H9 (cell line): Measurements from ENCODE around the gene RNF31. TPM values are rescaled to one million over a fixed set of nuclear protein-coding genes. Genes with fewer than 3 reads are reported as not detected.
A peak's percentile ranks its signal among the peaks of the same experiment; 100 is the strongest.

Experiments
- DNase-seq: peaks from one replicate; pipeline ENCODE4 v3.0.0-alpha.2; 2017
- H2AFZ ChIP-seq: one replicate; pipeline ENCODE4 v1.6.1; 2013; ENCODE audit warnings: mild to moderate bottlenecking, low read length, control low read depth, moderate library complexity
- H2AK5ac ChIP-seq: 2 replicates; pipeline ENCODE4 v1.6.1; 2013; ENCODE audit warnings: low read length, control low read depth, mixed read lengths; ENCODE audit not compliant: insufficient read length
- H2BK120ac ChIP-seq: one replicate; pipeline ENCODE4 v1.6.1; 2013; ENCODE audit warnings: low read depth, mild to moderate bottlenecking, low read length, control low read depth, inconsistent platforms; ENCODE audit not compliant: poor library complexity, severe bottlenecking
- H2BK12ac ChIP-seq: 2 replicates; pipeline ENCODE4 v1.6.1; 2013; ENCODE audit warnings: low read length, control low read depth, mixed read lengths, low read depth; ENCODE audit not compliant: insufficient read length
- H2BK15ac ChIP-seq: 2 replicates; pipeline ENCODE4 v1.6.1; 2013; ENCODE audit warnings: low read depth, low read length, control low read depth
- H2BK20ac ChIP-seq: one replicate; pipeline ENCODE4 v1.6.1; 2013; ENCODE audit warnings: low read depth, mild to moderate bottlenecking, low read length, control low read depth, inconsistent platforms; ENCODE audit not compliant: poor library complexity, severe bottlenecking
- H2BK5ac ChIP-seq: 2 replicates; pipeline ENCODE4 v1.6.1; 2013; ENCODE audit warnings: low read length, control low read depth, mixed read lengths; ENCODE audit not compliant: insufficient read length
- H3K14ac ChIP-seq: 2 replicates; pipeline ENCODE4 v1.6.1; 2013; ENCODE audit warnings: low read length, control low read depth; ENCODE audit not compliant: insufficient read depth
- H3K18ac ChIP-seq: 2 replicates; pipeline ENCODE4 v1.6.1; 2013; ENCODE audit warnings: low read depth, mild to moderate bottlenecking, mixed read lengths, low read length, control low read depth; ENCODE audit not compliant: insufficient read length
- H3K23ac ChIP-seq: 2 replicates; pipeline ENCODE4 v1.6.1; 2013; ENCODE audit warnings: low read length, control low read depth, mixed read lengths, low read depth; ENCODE audit not compliant: insufficient read length
- H3K23me2 ChIP-seq: 2 replicates; pipeline ENCODE4 v1.6.1; 2013; ENCODE audit warnings: low read depth, mild to moderate bottlenecking, mixed read lengths, low read length, control low read depth; ENCODE audit not compliant: insufficient read length, poor library complexity, severe bottlenecking
- H3K27ac ChIP-seq: 2 replicates; pipeline ENCODE4 v1.5.1; 2013; ENCODE audit warnings: low read length, control low read depth, mixed read lengths, low read depth; ENCODE audit not compliant: insufficient read length
- H3K27me3 ChIP-seq: 2 replicates; pipeline ENCODE4 v1.6.1; 2013; ENCODE audit warnings: low read length, control low read depth, inconsistent platforms; ENCODE audit not compliant: insufficient read depth
- H3K4ac ChIP-seq: 2 replicates; pipeline ENCODE4 v1.6.1; 2013; ENCODE audit warnings: low read depth, mild to moderate bottlenecking, control low read depth, inconsistent platforms, low read length, moderate library complexity
- H3K4me1 ChIP-seq: 2 replicates; pipeline ENCODE4 v1.6.1; 2013; ENCODE audit warnings: low read length, control low read depth, inconsistent platforms; ENCODE audit not compliant: insufficient read depth
- H3K4me2 ChIP-seq: 2 replicates; pipeline ENCODE4 v1.6.1; 2013; ENCODE audit warnings: low read length, control low read depth, mixed read lengths; ENCODE audit not compliant: insufficient read length, insufficient read depth
- H3K56ac ChIP-seq: 2 replicates; pipeline ENCODE4 v1.6.1; 2013; ENCODE audit warnings: low read depth, mild to moderate bottlenecking, mixed read lengths, low read length, control low read depth; ENCODE audit not compliant: insufficient read length
- H3K79me1 ChIP-seq: 2 replicates; pipeline ENCODE4 v1.6.1; 2013; ENCODE audit warnings: low read depth, mild to moderate bottlenecking, moderate library complexity, low read length, control low read depth, inconsistent platforms; ENCODE audit not compliant: insufficient read depth, poor library complexity, severe bottlenecking
- H3K79me2 ChIP-seq: 2 replicates; pipeline ENCODE4 v1.6.1; 2013; ENCODE audit warnings: low read length, control low read depth, inconsistent platforms; ENCODE audit not compliant: insufficient read depth
- H3K9ac ChIP-seq: 2 replicates; pipeline ENCODE4 v1.6.1; 2013; ENCODE audit warnings: low read length, control low read depth, mixed read lengths; ENCODE audit not compliant: insufficient read length; ENCODE audit errors: extremely low read depth
- H3K9me3 ChIP-seq: one replicate; pipeline ENCODE4 v1.6.1; 2013; ENCODE audit warnings: low read depth, low read length, inconsistent platforms; ENCODE audit not compliant: control insufficient read depth
- H3T11ph ChIP-seq: one replicate; pipeline ENCODE4 v1.6.1; 2013; ENCODE audit warnings: mild to moderate bottlenecking, low read length, control low read depth, inconsistent platforms
- H4K20me1 ChIP-seq: one replicate; pipeline ENCODE4 v1.6.1; 2013; ENCODE audit not compliant: control insufficient read depth, insufficient read length, insufficient read depth
- H4K5ac ChIP-seq: 2 replicates; pipeline ENCODE4 v1.6.1; 2013; ENCODE audit warnings: low read depth, mild to moderate bottlenecking, mixed read lengths, low read length, control low read depth; ENCODE audit not compliant: insufficient read length
- H4K8ac ChIP-seq: replicated peaks from 2 replicates; pipeline ENCODE4 v1.6.1; 2013; ENCODE audit warnings: low read length, control low read depth, mixed read lengths, low read depth; ENCODE audit not compliant: insufficient read length
- H4K91ac ChIP-seq: 2 replicates; pipeline ENCODE4 v1.6.1; 2013; ENCODE audit warnings: low read depth, mild to moderate bottlenecking, moderate library complexity, mixed read lengths, low read length, control low read depth; ENCODE audit not compliant: insufficient read length
- H3K27ac Mint-ChIP-seq, 3 experiments: 2 replicates in 2 of 3; 3 replicates in 1 of 3; pipeline ENCODE4 v1.8.0; 2020 to 2021; ENCODE audit warnings: mixed read lengths in 3 of 3, mild to moderate bottlenecking in 1 of 3, moderate library complexity in 1 of 3
- H3K27me3 Mint-ChIP-seq: 2 replicates; pipeline ENCODE4 v1.8.0; 2021; ENCODE audit warnings: low read depth, mild to moderate bottlenecking, moderate library complexity, mixed read lengths
- H3K36me3 Mint-ChIP-seq, 3 experiments: 2 replicates in 2 of 3; 3 replicates in 1 of 3; pipeline ENCODE4 v1.8.0; 2020 to 2021; ENCODE audit warnings: low read depth in 3 of 3, mixed read lengths in 3 of 3; ENCODE audit not compliant: insufficient read depth in 1 of 3
- H3K4me1 Mint-ChIP-seq, 2 experiments: 2 replicates each; pipeline ENCODE4 v1.8.0; 2020; ENCODE audit warnings: mixed read lengths in 2 of 2
- H3K4me3 Mint-ChIP-seq, 2 experiments: 2 replicates in 1 of 2; 3 replicates in 1 of 2; pipeline ENCODE4 v1.8.0; 2020 to 2021; ENCODE audit warnings: mild to moderate bottlenecking in 2 of 2, mixed read lengths in 2 of 2, moderate library complexity in 1 of 2
- H3K9me3 Mint-ChIP-seq, 2 experiments: 2 replicates in 1 of 2; 3 replicates in 1 of 2; pipeline ENCODE4 v1.8.0; 2020; ENCODE audit warnings: mild to moderate bottlenecking in 2 of 2, mixed read lengths in 2 of 2, moderate library complexity in 1 of 2
- CTCF ChIP-seq: fragments of 200-600 bp; sonication (generic); conservative IDR thresholded peaks from 3 replicates; pipeline ENCODE4 v1.8.0; 2021; ENCODE audit warnings: antibody characterized with exemption, mild to moderate bottlenecking
- WGBS: extraction: QIAGEN DNeasy Blood & Tissue Kit; methylation state at CpG from one replicate; pipeline ENCODE4 v1.1.7; 2013; ENCODE audit warnings: missing lambda C conversion rate, low lambda C conversion rate, mixed read lengths; ENCODE audit not compliant: insufficient read length; ENCODE audit errors: extremely low coverage; 5-methylcytosine and 5-hydroxymethylcytosine counted together
- total RNA-seq: library from RNA; stranded (reverse); gene quantifications from 2 replicates; pipeline ENCODE4 v1.2.1, GENCODE V29; 2021

Gene RNF31
- total RNA-seq, 1 experiment from 2014 or later: 87.3 TPM

GRCh38 chr14:24189059-24189375 is 41.7 kb downstream of the RNF31 start:
- no peaks in the 10 kb centered on the region for H3K9me3 Mint-ChIP-seq
- no peaks in the 10 kb centered on the region; the same call in 1 of the 2 replicates for H3K4me1 ChIP-seq
- H3K23ac ChIP-seq: no peak overlapping the region
- H3K27me3 ChIP-seq: no peaks in the 10 kb centered on the region
- no peak overlapping the region for H3K4me2 ChIP-seq
- no peak overlapping the region for H3K14ac ChIP-seq
- no peak for TF ChIP-seq CTCF
- no peak overlapping the region for H4K5ac ChIP-seq
- no peak overlapping the region for H2BK12ac ChIP-seq
- no peak overlapping the region for H4K91ac ChIP-seq
- H2BK15ac ChIP-seq: no peak overlapping the region
- peak overlapping the region in 2 of 3 experiments; percentile 37 to 63; a peak in 4 of 7 replicates for H3K27ac Mint-ChIP-seq
- no peak overlapping the region for H2AK5ac ChIP-seq
- no peak overlapping the region for H2BK20ac ChIP-seq
- no peaks in the 10 kb centered on the region for H3K79me2 ChIP-seq
- H3K27me3 Mint-ChIP-seq: no peaks in the 10 kb centered on the region
- peaks cover 23 to 72% (median 60%) of the 10 kb centered on the region in 3 experiments for H3K36me3 Mint-ChIP-seq
- no peak overlapping the region for H3K56ac ChIP-seq
- H3K23me2 ChIP-seq: no peaks in the 10 kb centered on the region
- no peak overlapping the region for H3K9ac ChIP-seq
- peak overlapping the region; percentile 94 to 95 for H3K4me3 Mint-ChIP-seq
- WGBS: no CpG with 5 or more reads among the region's 3 CpGs
- no peak overlapping the region for H4K8ac ChIP-seq
- H2BK120ac ChIP-seq: no peak overlapping the region
- H4K20me1 ChIP-seq: no peaks in the 10 kb centered on the region
- no peak overlapping the region for H3T11ph ChIP-seq
- no peak overlapping the region for H3K27ac ChIP-seq
- DNase-seq: no peak
- H3K9me3 ChIP-seq: no peaks in the 10 kb centered on the region
- peaks cover 4% of the 10 kb centered on the region for H3K79me1 ChIP-seq
- no peak overlapping the region for H2AFZ ChIP-seq
- H3K4ac ChIP-seq: no peak overlapping the region
- H3K4me1 Mint-ChIP-seq: peaks cover 15 to 17% of the 10 kb centered on the region in 2 experiments
- no peak overlapping the region for H2BK5ac ChIP-seq
- H3K18ac ChIP-seq: no peak overlapping the region
